ENCODE results near the gene TCAP.
"Not testable (repeated sequence)": the region's sequence is repeated elsewhere in the genome, so short reads cannot be mapped to it uniquely, and the experiment has no call there.

TCAP gene

GRCh38 chr17:39683295-39683939 is 18.3 kb downstream of the TCAP start:
- no peak for DNase-seq (ENCODE audit: low spot score)

GRCh38 chr17:39684369-39685192 is 19.4 kb downstream of the TCAP start:
- no peak for DNase-seq (ENCODE audit: low spot score)

GRCh38 chr17:39687101-39687545 is 22.0 kb downstream of the TCAP start:
- DNase-seq (ENCODE audit: low spot score) = no peak

- peak; percentile 89 for DNase-seq (ENCODE audit: low spot score)
Observed at GRCh38 chr17:39687546-39688474, 22.7 kb downstream of the TCAP start, which contains the start of gene PGAP3. TSS of gene PGAP3 (minus strand) at chr17:39688057. CDS start at chr17:39688014, 43 bp downstream.

GRCh38 chr17:39688475-39688835 is 23.3 kb downstream of the TCAP start:
- DNase-seq (ENCODE audit: low spot score) = no peak

- no peak for DNase-seq (ENCODE audit: low spot score)
Observed at GRCh38 chr17:39688945-39689344, 23.8 kb downstream of the TCAP start.

- DNase-seq (ENCODE audit: low spot score) = no peak
Observed at GRCh38 chr17:39694593-39694992, 29.4 kb downstream of the TCAP start.

- DNase-seq (ENCODE audit: low spot score) = no peak
Observed at GRCh38 chr17:39695089-39695474, 29.9 kb downstream of the TCAP start.

- no peak for DNase-seq (ENCODE audit: low spot score)
Observed at GRCh38 chr17:39696731-39697130, 31.6 kb downstream of the TCAP start.

GRCh38 chr17:39697961-39698360 is 32.8 kb downstream of the TCAP start:
- no peak for DNase-seq (ENCODE audit: low spot score)

GRCh38 chr17:39699157-39699817 is 34.1 kb downstream of the TCAP start:
- not testable (repeated sequence) for DNase-seq (ENCODE audit: low spot score)

- peak; percentile 47 for DNase-seq (ENCODE audit: low spot score)
Observed at GRCh38 chr17:39699818-39700147, 34.6 kb downstream of the TCAP start, which contains the start of gene ERBB2. TSS of gene ERBB2 (plus strand) at chr17:39700064. CDS start at chr17:39700239, 175 bp downstream.

GRCh38 chr17:39700148-39700987 is 35.2 kb downstream of the TCAP start:
- DNase-seq (ENCODE audit: low spot score) = no peak

- DNase-seq (ENCODE audit: low spot score) = no peak
Observed at GRCh38 chr17:39701012-39701783, 36.0 kb downstream of the TCAP start.

GRCh38 chr17:39701784-39702422 is 36.8 kb downstream of the TCAP start:
- DNase-seq (ENCODE audit: low spot score) = no peak

GRCh38 chr17:39702901-39703893 is 38.0 kb downstream of the TCAP start:
- no peak for DNase-seq (ENCODE audit: low spot score)

GRCh38 chr17:39703913-39704312 is 38.8 kb downstream of the TCAP start:
- DNase-seq (ENCODE audit: low spot score) = no peak

GRCh38 chr17:39704821-39705551 is 39.8 kb downstream of the TCAP start:
- DNase-seq (ENCODE audit: low spot score) = no peak
